CD8-positive, alpha-beta memory T cell (primary cell): ENCODE data around the gene SLC44A1. TPM values are rescaled to one million over a fixed set of nuclear protein-coding genes. Genes with fewer than 3 reads are reported as not detected.
A peak's percentile ranks its signal among the peaks of the same experiment; 100 is the strongest.

Experiments used
- CTCF ChIA-PET: fragments of 350-600 bp; sonication (Branson Sonifier 250); formaldehyde crosslinking; loops from one replicate; lab custom pipeline; 2021; ENCODE audit warnings: antibody characterized with exemption; lab: Charles Lee
- POLR2A ChIA-PET: fragments of 350-600 bp; sonication (Branson Sonifier 250); formaldehyde crosslinking; loops from one replicate; lab custom pipeline; 2021; ENCODE audit warnings: antibody characterized with exemption; lab: Charles Lee
- DNase-seq, 5 donors: peaks; one replicate each; pipeline versions ENCODE4 v3.0.0 to v3.0.0-alpha.2; 2020 to 2022; ENCODE audit warnings: mixed read lengths in 1 of 5
- H3K27ac ChIP-seq: one replicate; pipeline ENCODE4 v1.7.0; 2013; ENCODE audit warnings: low read depth, mild to moderate bottlenecking, low read length, moderate library complexity
- H3K27me3 ChIP-seq: 2 replicates; pipeline ENCODE4 v1.7.0; 2013; ENCODE audit warnings: low read length, mild to moderate bottlenecking; ENCODE audit not compliant: insufficient read depth, poor library complexity, severe bottlenecking
- H3K36me3 ChIP-seq: 2 replicates; pipeline ENCODE4 v1.7.0; 2013; ENCODE audit warnings: mild to moderate bottlenecking, low read length, moderate library complexity; ENCODE audit not compliant: insufficient read depth
- H3K4me1 ChIP-seq: 2 replicates; pipeline ENCODE4 v1.7.0; 2013; ENCODE audit warnings: mild to moderate bottlenecking, low read length, moderate library complexity; ENCODE audit not compliant: insufficient read depth
- H3K4me3 ChIP-seq: 2 replicates; pipeline ENCODE4 v1.7.0; 2013; ENCODE audit warnings: mild to moderate bottlenecking, low read length
- H3K9me3 ChIP-seq: 2 replicates; pipeline ENCODE4 v1.7.0; 2013; ENCODE audit warnings: mild to moderate bottlenecking, low read length
- H3K27ac Mint-ChIP-seq, 8 donors: one replicate each; pipeline ENCODE4 v1.8.0; 2020 to 2021; ENCODE audit warnings: mixed read lengths in 8 of 8, mild to moderate bottlenecking in 6 of 8, inconsistent platforms in 3 of 8, moderate library complexity in 3 of 8
- H3K27me3 Mint-ChIP-seq, 2 donors: one replicate each; pipeline ENCODE4 v1.8.0; 2020 to 2021; ENCODE audit warnings: mixed read lengths in 2 of 2, mild to moderate bottlenecking in 1 of 2, moderate library complexity in 1 of 2
- H3K36me3 Mint-ChIP-seq, 3 donors: one replicate each; pipeline ENCODE4 v1.8.0; 2020 to 2021; ENCODE audit warnings: mixed read lengths in 3 of 3, inconsistent platforms in 1 of 3, mild to moderate bottlenecking in 1 of 3
- H3K4me1 Mint-ChIP-seq, 3 donors: one replicate each; pipeline ENCODE4 v1.8.0; 2020 to 2021; ENCODE audit warnings: mixed read lengths in 3 of 3, inconsistent platforms in 1 of 3, mild to moderate bottlenecking in 1 of 3
- H3K4me3 Mint-ChIP-seq, 7 donors: one replicate each; pipeline ENCODE4 v1.8.0; 2020 to 2021; ENCODE audit warnings: mixed read lengths in 7 of 7, mild to moderate bottlenecking in 6 of 7, moderate library complexity in 4 of 7, inconsistent platforms in 2 of 7
- H3K9me3 Mint-ChIP-seq, 5 donors: one replicate each; pipeline ENCODE4 v1.8.0; 2020 to 2022; ENCODE audit warnings: mixed read lengths in 5 of 5, mild to moderate bottlenecking in 3 of 5, moderate library complexity in 2 of 5, inconsistent platforms in 1 of 5
- polyA plus RNA-seq: library from polyadenylated mRNA; unstranded; fragments of 300-500 nt; fragmentation: Illumina TruSeq; gene quantifications from one replicate; pipeline ENCODE4 v1.2.3, GENCODE V29; 2021
- total RNA-seq, 2 experiments: library from RNA; stranded (reverse); gene quantifications; one replicate each; pipeline ENCODE4 v1.2.3, GENCODE V29; 2021

Gene SLC44A1
- total and polyA plus RNA-seq, 3 experiments from 2014 or later: 7.8 to 14.9 (median 8.3) TPM

DNA sequence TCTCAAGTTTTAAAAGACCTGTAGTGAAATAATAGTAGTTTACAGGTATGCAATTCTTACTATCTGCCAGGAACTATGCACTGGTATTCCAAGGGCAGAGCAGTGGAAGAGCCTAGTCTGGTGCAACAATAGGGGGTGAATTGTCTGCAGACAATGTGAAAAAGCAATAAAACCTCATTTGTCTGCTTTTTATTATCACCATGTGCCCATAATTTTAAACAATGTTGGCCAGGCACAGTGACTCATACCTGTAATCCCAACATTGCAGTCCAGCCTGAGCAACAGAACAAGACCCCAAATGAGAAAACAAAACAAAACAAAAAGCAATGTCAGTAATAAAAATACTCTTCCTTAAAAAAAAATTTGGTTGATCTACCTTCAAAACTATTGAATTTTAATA lies 12.2 kb upstream of the SLC44A1 start:
- Mint-ChIP-seq H3K4me3 (no peak overlapping the region), H3K36me3 (peaks cover 0 to 3% (median 0%) of the 10 kb centered on the region in 3 donors), H3K9me3 (no peaks in the 10 kb centered on the region), H3K4me1 (no peaks in the 10 kb centered on the region), H3K27ac (no peak overlapping the region), H3K27me3 (peaks cover 10 to 32% of the 10 kb centered on the region in 2 donors)
- no peak for DNase-seq
- ChIA-PET POLR2A (no interaction called here), CTCF (no interaction called here)
- Histone ChIP-seq H3K4me3 (no peak overlapping the region), H3K9me3 (no peaks in the 10 kb centered on the region), H3K4me1 (no peaks in the 10 kb centered on the region), H3K36me3 (no peaks in the 10 kb centered on the region), H3K27ac (no peak overlapping the region), H3K27me3 (no peaks in the 10 kb centered on the region)

DNA sequence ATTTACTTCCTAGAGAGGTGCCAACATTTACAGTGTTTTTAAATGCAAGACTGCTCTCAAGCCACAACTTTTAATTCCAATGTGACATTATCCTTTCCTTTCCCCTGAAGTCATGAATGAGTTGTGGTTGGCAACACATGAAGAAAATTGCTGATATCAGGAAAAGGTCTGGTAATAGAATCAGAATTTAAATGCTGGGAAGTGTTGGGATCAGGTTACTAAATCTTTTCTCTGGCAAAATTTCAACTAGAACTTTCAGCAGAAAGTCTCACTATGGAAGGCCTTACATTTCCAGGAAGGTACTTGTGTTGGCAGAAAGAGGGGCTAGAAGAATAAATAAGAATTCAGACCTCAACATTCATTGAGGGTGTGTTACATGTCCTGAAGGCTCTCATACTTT lies 10.6 kb upstream of the SLC44A1 start:
- CTCF ChIA-PET: interaction anchor here (0.6 kb wide), 1 partner anchor 285 kb away, joined by 3 read pairs; no protein-coding TSS in a partner anchor
- Histone ChIP-seq H3K27me3 (no peaks in the 10 kb centered on the region), H3K27ac (no peak overlapping the region), H3K4me3 (no peak overlapping the region), H3K9me3 (no peaks in the 10 kb centered on the region), H3K4me1 (no peaks in the 10 kb centered on the region), H3K36me3 (no peaks in the 10 kb centered on the region)
- Mint-ChIP-seq H3K4me1 (no peaks in the 10 kb centered on the region), H3K27ac (no peak overlapping the region), H3K4me3 (no peak overlapping the region), H3K27me3 (peaks cover 10 to 41% of the 10 kb centered on the region in 2 donors), H3K36me3 (peaks cover 0 to 3% (median 0%) of the 10 kb centered on the region in 3 donors), H3K9me3 (no peaks in the 10 kb centered on the region)
- POLR2A ChIA-PET: no interaction called here
- DNase-seq: no peak

GRCh38 chr9:105236261-105236660 lies 8.2 kb upstream of the SLC44A1 start:
- no peaks in the 10 kb centered on the region for H3K9me3 ChIP-seq
- no peaks in the 10 kb centered on the region for H3K4me1 ChIP-seq
- H3K4me3 ChIP-seq: no peak overlapping the region
- no peaks in the 10 kb centered on the region for H3K27me3 ChIP-seq
- H3K36me3 ChIP-seq: no peaks in the 10 kb centered on the region
- Mint-ChIP-seq H3K4me1 (no peaks in the 10 kb centered on the region), H3K27me3 (peaks cover 15 to 46% of the 10 kb centered on the region in 2 donors), H3K4me3 (no peak overlapping the region), H3K9me3 (no peaks in the 10 kb centered on the region), H3K36me3 (no peaks in the 10 kb centered on the region), H3K27ac (no peak overlapping the region)
- no peak for DNase-seq
- CTCF ChIA-PET: no interaction called here
- no peak overlapping the region for H3K27ac ChIP-seq
- POLR2A ChIA-PET: no interaction called here

- no peaks in the 10 kb centered on the region for H3K9me3 ChIP-seq
- no peaks in the 10 kb centered on the region for H3K36me3 ChIP-seq
- Mint-ChIP-seq H3K9me3 (no peaks in the 10 kb centered on the region), H3K4me1 (peaks cover 0 to under 1% (median 0%) of the 10 kb centered on the region in 3 donors), H3K36me3 (no peaks in the 10 kb centered on the region), H3K27me3 (peaks cover 19 to 51% of the 10 kb centered on the region in 2 donors), H3K4me3 (no peak overlapping the region), H3K27ac (no peak overlapping the region)
- H3K27me3 ChIP-seq: no peaks in the 10 kb centered on the region
- CTCF ChIA-PET: no interaction called here
- POLR2A ChIA-PET: no interaction called here
- no peak for DNase-seq
- no peak overlapping the region for H3K27ac ChIP-seq
- no peak overlapping the region for H3K4me3 ChIP-seq
- H3K4me1 ChIP-seq: no peaks in the 10 kb centered on the region
Observed at GRCh38 chr9:105237246-105237645, 7.2 kb upstream of the SLC44A1 start.

DNA sequence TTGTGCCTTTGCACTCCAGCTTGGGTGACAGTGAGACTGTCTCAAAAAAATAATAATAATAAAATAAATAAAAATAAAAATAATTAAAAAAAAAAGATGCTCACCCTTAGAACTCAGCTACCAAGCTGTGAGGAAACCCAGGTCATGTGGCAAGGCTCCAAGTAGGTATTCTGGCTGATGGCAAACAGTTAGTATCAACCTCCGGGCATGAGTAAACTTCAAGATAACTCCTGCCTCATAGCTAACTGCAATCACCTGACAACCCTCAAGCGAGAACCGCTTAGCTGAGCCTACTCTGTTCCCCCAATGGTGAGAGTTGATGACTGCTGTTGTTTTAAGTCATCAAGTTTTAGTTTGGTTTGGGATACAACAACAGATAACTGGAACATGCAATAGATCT lies 6.1 kb upstream of the SLC44A1 start:
- Histone ChIP-seq H3K27ac (no peak overlapping the region), H3K9me3 (no peaks in the 10 kb centered on the region), H3K27me3 (no peaks in the 10 kb centered on the region), H3K4me3 (no peak overlapping the region), H3K36me3 (no peaks in the 10 kb centered on the region), H3K4me1 (peaks cover 2% of the 10 kb centered on the region)
- no peak overlapping the region for H3K27ac Mint-ChIP-seq
- no peak overlapping the region for H3K4me3 Mint-ChIP-seq
- H3K9me3 Mint-ChIP-seq: no peaks in the 10 kb centered on the region
- DNase-seq: no peak
- H3K4me1 Mint-ChIP-seq: peaks cover 1 to 4% (median 4%) of the 10 kb centered on the region in 3 donors
- H3K36me3 Mint-ChIP-seq: no peaks in the 10 kb centered on the region
- H3K27me3 Mint-ChIP-seq: peaks cover 19 to 49% of the 10 kb centered on the region in 2 donors
- ChIA-PET POLR2A (no interaction called here), CTCF (no interaction called here)

GRCh38 chr9:105241356-105242043 lies 3.0 kb upstream of the SLC44A1 start:
- Mint-ChIP-seq H3K4me3 (peak overlapping the region in 1 of 7 donors; percentile 49), H3K9me3 (no peaks in the 10 kb centered on the region), H3K4me1 (peaks cover 16 to 27% (median 23%) of the 10 kb centered on the region in 3 donors), H3K27me3 (peaks cover 13 to 37% of the 10 kb centered on the region in 2 donors), H3K27ac (no peak overlapping the region), H3K36me3 (peaks cover 0 to 4% (median 0%) of the 10 kb centered on the region in 3 donors)
- DNase-seq: no peak
- Histone ChIP-seq H3K4me1 (peaks cover 18% of the 10 kb centered on the region), H3K27me3 (no peaks in the 10 kb centered on the region), H3K27ac (no peak overlapping the region), H3K4me3 (no peak overlapping the region), H3K36me3 (no peaks in the 10 kb centered on the region), H3K9me3 (no peaks in the 10 kb centered on the region)
- ChIA-PET POLR2A (no interaction called here), CTCF (no interaction called here)

- Mint-ChIP-seq H3K36me3 (peaks cover 0 to 4% (median 0%) of the 10 kb centered on the region in 3 donors), H3K27me3 (peaks cover 13 to 33% of the 10 kb centered on the region in 2 donors), H3K4me1 (peaks cover 19 to 27% (median 27%) of the 10 kb centered on the region in 3 donors), H3K27ac (peak overlapping the region in 1 of 8 donors; percentile 90), H3K4me3 (peak overlapping the region in 1 of 7 donors; percentile 66), H3K9me3 (no peaks in the 10 kb centered on the region)
- CTCF ChIA-PET: no interaction called here
- Histone ChIP-seq H3K27me3 (no peaks in the 10 kb centered on the region), H3K9me3 (no peaks in the 10 kb centered on the region), H3K27ac (no peak overlapping the region), H3K4me3 (no peak overlapping the region), H3K36me3 (no peaks in the 10 kb centered on the region), H3K4me1 (peaks cover 18% of the 10 kb centered on the region)
- POLR2A ChIA-PET: no interaction called here
- no peak for DNase-seq
Observed at GRCh38 chr9:105242062-105242461, 2.4 kb upstream of the SLC44A1 start.

GRCh38 chr9:105242557-105242956 lies 1.9 kb upstream of the SLC44A1 start:
- no peak for DNase-seq
- Histone ChIP-seq H3K27ac (no peak overlapping the region), H3K36me3 (no peaks in the 10 kb centered on the region), H3K27me3 (no peaks in the 10 kb centered on the region), H3K4me1 (peaks cover 18% of the 10 kb centered on the region), H3K4me3 (no peak overlapping the region), H3K9me3 (no peaks in the 10 kb centered on the region)
- Mint-ChIP-seq H3K4me1 (peaks cover 19 to 27% (median 27%) of the 10 kb centered on the region in 3 donors), H3K27ac (peak overlapping the region in 1 of 8 donors; percentile 90), H3K27me3 (peaks cover 13 to 30% of the 10 kb centered on the region in 2 donors), H3K36me3 (peaks cover 0 to 4% (median 0%) of the 10 kb centered on the region in 3 donors), H3K4me3 (peak overlapping the region in 2 of 7 donors; percentile 38 to 66), H3K9me3 (no peaks in the 10 kb centered on the region)
- ChIA-PET CTCF (no interaction called here), POLR2A (no interaction called here)
